GM21447 (cell line): Measurements from ENCODE around the gene CHURC1.

Source experiments
- ATAC-seq: cut with Tn5 transposase; IDR thresholded peaks from one replicate; pipeline ENCODE4 v1.9.1; 2021; ENCODE audit not compliant: unreplicated experiment

Gene CHURC1

DNA sequence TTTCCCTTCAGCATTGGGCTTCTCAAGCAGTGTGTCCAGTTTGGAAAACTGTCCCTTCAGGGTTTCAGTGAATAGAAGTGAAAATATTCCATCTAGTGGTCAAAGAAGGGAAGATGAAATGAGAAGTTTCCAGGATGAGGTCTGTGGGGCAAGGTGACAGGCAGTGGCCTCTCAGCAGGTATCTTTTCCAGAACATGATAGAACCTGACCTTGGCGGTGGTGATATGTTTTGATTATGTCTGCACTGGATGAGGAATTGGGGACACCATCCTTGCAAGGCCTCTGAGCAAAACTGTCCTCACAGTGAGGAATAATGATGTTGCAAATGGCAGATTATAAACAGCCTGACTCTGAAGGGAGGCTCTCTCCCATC lies 23.6 kb downstream of the CHURC1 start:
- ATAC-seq = no peak

DNA sequence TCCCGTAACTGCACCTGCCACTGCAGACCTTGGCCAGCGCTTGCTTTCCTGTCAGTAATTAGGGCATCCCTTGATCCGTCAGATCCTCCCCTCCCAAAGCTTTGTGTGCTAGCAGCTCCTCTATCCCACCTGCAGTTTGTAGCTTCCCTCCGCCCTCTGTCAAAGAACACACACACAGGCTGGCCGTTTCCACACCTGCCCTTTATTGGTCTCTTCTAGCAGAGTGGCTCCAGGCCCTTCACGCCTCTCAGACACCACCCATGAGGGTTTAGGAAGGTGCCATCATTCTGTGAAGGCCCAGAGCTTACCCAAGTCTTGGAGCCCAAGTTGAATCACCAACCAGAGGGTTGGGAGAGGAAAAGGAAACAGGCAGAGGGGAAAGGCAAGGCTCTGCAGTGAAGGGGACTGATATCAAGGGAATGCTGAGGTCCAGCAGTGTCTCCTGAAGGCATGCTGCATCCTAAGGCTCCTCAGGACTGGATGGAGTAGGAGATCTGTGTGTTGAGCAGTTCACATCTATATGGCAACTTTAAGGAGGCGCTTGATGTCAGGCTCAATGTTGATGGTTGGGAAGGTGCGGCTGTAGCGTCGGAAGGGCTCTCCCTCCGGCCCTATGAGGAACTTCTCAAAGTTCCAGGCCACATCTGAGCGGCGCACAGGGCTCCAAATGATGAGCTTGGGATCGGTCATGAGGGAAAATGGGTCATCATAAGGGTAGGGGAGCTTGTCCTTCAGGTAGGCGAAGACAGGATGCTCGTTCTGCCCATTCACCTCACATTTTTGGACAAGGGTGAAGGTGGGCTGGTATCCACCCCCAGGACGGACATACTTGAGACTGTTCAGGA lies 24.9 kb downstream of the CHURC1 start:
- ATAC-seq = no peak

DNA sequence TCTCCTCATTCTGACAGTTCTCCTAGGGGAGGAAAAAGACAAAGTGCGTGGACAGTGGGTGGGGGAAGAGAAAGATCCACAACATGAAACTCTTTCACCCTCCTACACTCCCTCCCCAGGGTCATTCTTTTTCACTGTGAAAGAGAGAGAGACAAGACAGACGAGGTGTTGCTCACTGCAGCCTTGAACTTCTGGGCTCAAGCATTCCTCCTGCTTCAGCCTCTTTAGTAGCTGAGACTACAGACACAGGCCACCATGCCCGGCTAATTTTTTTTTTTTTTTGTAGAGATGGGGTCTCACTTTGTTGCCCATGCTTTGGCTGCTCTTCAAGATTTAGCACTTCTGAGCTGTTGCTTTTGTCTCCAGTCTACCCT lies 25.5 kb downstream of the CHURC1 start:
- no peak for ATAC-seq

DNA sequence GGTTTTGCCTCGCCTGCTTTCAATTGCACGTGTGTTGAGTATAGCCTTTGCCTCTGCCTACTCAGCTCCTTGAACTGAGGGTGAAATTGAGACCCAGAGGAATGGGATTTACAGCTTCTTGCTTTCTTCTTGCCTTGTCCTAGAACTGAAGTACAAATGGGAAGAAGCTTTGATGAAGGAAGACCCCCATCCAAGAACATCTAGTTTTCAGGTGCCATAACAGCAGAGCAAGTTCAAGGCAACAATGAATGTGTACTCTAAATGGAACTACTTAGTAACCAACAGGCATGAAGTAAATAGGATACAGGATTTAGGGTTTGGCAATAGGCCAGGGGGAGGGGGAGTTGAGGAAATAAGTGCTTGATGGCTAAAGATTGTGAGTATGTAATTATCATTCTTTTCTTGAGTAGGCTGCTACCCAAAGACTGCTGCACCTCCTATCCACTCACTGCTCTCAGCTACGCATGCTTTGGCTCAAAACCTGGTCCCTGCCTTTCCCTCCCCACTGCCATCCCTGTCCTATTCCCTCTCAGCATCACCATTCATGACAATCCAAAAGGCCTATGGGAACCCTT lies 26.2 kb downstream of the CHURC1 start:
- no peak for ATAC-seq

DNA sequence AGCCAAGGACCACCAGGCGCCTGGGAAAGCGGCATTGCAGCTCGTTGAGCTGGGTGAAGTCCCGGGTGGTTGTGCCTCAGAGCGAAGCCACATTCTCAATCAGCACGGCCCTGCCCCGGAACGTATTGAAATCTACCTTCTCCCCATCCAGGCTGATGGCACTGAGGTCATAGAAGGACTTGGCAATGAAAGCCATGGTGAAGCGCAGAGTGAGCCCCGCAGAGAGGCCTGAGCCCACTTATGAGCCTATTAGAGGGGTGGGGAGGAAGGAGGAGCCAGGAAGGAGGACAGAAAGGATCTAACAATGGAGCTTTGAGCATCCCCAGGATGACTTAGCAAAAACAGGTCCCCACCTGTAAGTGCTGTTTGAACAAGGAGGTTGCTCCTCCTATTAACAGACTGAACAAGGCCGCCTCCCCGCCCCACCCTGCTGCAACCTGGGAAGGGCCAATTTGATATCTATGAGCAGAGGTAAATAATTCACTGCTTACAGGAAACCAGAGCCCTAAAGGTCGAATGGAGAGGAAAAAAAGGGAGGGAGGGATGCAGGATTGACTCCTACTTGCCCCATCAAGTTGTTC lies 28.4 kb downstream of the CHURC1 start, which contains the start of gene GPX2:
Gene GPX2 (minus strand): TSS at position 215 of the 581 bp plus-strand sequence. CDS start 19 bp downstream, at position 196.
- ATAC-seq = no peak

DNA sequence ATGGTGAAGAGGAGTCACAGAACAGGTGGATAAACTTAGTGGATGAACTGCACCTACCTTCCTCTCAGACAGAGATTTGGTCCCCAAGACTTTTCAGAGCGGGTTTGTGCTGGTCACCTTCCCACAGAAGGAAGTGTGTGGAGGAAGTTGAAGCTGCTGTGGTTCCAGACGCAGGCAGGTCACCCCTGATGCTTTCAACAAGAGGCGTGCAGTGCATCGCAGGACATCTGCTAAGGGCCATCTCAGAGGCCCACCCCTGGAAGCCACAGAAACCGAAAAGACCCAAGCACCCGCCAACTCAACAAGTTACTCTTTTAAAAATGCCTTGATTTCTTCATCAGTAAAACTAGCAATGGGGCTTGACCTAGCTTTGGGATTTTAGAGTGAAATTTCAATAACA lies 29.3 kb downstream of the CHURC1 start:
- no peak for ATAC-seq

DNA sequence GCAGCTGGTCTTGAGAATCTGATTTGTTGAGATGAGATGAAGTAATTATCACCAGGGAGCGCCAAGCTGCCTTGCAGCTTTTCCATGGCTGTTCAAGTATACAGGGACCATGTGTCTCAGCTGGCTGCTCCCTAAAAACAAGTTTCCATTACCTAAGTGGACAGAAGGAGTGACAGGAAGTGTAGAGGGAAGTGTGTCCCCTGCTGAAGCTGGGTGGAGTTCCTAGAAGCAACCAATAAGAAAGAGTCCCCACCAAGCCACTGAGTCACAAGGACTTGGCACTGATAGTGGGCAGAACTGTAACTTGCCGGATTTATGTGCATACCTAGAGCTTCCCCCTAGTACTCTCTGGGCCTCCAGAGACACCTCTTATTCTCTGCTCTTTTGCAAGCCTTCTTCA lies 29.8 kb downstream of the CHURC1 start:
- no peak for ATAC-seq

DNA sequence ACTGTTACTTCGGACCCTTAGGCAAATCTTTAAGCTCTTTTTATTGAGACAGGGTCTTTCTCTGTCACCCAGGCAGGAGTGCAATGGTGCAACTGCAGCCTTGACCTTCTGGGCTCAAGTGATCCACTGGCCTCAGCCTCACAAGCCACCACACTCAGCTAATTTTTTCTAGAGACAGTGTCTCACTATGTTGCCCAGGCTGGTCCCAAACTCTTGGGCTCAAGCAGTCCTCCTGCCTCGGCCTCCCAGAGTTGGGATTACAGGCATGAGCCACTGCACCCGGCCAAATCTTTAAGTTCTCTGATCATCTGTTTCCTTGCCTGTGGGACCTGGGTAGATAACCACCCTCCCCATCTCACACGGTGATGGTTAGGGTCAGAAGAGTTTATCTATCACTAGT lies 30.6 kb downstream of the CHURC1 start:
- no peak for ATAC-seq

DNA sequence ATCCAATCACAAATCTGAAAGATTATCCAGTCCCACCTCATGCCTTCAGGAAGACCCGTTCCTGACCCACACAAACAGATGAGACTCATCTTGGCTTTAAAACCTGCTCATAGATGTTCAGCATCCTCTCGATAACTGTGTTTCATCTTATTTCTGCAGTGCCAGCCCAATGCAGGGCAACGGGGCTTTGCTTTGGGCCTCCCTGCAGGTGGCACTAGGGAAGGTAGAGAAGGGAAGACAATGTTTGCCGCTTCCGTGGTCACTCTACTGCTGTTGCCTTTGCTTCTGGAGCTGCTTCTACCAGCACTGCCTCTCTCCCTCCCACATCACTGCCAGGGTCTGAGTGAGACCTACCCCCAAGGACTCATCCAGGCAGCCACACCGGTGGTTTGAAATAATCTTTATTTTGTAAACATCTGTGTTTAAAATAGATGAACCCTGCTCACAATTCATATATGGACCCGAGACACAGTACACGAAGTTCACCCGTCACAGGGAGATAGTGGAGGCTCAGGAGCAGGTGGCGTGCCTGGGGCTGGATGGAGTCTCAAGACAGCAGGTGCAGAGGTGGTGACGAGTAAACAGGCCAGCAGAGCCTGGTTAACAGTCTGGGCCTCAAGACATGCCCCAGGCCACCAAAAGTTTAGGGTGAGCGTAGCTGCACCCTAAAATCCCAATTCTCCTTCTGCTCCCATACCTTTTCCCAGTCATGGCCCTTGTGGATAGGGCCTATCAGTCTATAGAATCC lies 31.4 kb downstream of the CHURC1 start:
- no peak for ATAC-seq

DNA sequence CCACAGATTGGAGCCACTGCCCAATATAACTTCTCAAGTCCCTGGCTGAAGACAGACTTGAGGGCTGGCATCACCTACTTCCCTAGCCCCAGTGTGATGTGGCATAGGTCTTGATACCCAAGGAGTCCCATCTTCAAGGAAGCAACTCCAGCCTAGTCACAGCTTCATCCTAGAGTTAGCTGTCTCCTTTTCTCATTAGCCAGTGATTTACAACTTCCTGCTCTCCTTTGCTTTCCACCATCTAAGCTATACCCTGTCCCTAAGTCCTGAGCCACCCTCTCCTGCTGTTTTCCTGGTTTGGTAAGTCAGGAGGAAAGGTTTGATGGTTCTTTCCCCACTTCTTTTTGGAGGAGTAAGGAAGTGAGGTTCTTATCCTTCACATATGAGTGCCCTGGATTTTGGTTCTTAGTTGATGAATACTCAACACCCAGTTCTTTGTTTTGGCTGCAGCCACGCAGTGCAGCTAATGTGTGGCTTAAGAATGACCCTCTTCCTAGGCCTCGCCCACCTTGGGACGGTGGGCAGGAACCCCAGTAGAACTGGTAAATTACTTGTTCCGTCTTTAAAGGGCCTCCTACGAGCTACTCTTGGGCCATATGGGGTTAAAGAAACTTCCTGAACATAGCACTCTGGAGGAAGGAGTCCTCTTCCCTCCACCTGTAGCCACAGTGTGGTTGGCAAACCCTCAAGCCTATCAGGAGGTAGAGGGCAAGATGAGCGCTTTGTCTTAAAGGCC lies 32.2 kb downstream of the CHURC1 start:
- ATAC-seq = no peak

DNA sequence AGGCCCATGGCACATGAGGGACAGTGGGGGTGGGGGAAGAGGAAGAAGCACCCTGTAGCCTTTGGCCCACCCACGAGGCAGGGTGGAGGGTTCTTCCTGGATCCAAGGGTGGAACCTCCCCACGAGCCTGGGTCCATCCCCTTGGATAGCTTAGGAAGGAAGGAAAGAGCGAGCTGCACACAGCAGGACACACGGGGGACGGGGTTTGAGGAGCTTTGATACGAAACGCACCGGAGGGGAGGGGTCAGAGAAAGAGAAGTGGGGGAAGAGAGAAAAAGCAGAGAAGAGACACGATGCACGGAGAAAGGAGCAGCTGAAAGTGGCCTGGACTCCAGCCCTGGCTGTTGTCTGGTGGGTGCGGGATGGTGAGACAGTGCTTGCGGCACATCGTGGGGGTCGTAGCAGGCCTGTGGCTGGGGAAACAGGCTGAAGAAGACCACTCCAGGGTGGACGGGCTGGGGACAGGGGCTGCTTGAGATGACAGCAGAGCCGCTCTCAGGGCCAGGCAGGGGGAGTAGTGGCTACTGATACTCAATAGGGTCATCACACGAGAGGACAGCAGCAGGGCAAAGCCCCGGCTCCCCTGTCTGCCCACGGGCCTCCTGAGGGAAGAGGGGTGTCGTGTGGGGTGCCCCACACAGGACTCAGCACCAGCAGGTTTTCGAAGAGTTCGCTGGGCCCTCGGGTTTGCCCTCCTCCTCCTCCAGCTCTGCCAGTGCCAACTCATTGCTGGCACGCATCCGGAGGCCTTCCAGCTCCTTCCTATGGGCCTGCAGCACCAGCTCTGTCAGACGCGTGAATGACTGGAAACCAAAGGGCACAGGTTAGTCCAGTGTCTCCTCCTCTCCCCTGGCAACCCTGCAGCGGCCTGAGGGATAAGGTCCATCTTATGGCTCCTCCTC lies 33.7 kb downstream of the CHURC1 start:
- ATAC-seq = no peak

DNA sequence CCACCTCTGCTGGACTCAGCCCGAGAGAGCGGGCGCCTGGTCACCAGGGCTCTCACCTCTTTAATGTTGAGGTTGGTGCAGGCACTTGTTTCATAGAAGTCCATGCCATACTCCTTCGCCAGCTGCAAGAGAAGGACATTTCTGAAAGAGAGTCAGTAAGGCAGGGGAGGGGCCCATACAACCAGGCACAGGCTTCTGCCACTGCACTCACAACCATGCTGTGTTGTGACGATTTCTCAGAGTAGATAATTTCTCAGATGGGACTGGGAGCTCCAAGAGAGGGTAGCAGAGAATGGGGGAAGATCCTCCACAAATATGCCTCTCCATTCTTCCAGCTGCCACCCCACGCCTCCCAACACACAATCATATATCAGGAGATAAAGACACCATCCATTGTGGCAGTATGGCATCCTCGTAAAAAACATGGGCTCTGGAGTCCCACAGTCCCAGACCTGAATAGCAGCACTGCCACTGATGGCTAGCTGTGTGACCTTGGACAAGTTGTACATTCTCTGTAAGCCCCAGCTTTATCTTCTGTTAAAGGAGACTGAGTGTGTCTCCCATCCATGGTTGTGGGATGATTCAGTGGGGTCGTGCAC lies 34.5 kb downstream of the CHURC1 start:
- ATAC-seq = no peak

DNA sequence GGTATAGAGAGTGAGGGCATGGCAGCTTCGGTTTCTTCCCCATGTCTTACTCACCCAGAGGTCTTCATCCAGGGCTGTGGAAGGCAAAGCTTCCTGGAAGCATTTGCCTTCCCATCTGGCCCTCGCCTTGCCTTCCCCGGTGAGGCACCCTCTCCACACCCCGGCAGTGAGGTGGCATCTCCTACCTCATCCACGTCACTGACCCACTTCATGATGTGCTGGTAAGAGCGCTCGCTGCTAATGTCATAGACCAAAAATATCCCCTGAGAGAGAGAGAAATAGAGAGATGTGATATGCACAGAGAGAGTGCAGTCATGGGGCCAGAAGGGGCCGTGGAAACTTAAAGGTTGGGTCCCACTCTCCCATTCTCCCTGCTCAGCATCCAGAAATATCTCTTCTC lies 36.6 kb downstream of the CHURC1 start:
- no peak for ATAC-seq

DNA sequence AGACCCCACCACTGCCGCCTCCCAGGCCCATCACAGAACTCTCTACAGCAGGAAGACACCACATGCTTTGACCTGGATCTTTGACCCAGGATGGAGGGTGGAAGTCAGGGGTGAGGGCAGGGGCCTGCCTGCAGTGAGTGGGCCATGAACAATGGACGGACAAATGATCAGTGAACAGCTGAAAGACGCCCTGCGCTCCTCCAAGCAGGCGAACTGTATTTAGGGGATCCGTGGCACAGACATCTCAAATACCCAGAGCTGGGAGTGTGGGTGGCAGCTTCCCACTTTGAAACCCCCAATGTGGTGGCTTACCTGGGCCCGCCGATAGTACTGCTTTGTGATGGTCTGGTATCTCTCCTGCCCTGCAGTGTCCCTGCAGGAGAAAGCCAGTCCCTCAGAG lies 37.0 kb downstream of the CHURC1 start:
- ATAC-seq = no peak

DNA sequence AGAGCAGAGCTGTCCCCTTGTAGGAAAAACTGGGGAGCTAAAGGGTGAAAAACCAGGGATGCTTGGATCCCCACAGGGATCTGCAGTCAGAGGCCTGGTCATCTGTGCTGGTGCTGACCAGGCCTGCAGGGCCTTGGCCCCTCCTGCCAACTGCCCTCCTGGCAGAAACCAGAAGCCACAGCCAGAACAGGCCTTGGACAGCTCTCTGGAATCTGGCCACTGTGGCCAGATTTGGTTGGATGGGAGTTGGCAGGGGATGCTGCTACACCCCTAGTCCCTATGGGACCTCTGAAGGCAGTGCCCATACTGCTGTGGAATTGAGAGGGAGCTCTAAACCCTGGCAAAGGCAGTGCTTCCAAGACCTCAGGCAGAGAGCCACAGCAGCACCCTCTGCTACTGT lies 37.5 kb downstream of the CHURC1 start:
- no peak for ATAC-seq

DNA sequence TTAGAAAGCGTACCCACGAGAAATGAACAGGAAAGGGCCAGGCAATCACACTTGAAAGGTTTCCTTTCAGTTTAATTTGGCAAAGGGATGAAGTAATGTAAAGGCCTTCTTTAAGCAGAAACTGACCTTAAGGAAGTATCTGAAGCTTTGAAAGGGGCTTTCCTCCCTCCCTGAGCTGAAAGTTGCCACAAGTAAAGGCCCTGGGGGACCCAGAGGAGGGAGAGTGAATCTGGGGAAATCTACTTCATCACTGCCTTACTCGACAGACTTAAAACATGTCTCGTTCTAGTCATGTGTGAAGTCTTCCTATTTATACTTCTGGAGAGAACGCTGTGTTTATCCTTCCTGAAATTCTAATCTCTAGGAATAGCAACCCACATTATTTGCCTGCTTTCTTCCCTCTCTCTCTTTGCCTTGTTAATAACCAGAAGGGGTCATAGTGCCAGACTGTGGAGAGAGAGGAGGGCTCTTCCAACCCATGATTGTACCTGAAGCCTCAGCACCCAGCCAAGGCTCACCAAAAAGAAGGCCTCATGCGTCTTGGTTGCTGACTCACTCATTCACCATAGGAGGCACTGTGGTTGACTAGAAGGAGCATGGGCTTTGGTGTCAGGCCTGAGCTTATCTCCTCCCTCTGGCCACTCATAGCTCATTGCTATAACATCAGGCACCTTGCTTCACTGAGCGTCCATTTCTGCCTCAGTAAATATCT lies 38.5 kb downstream of the CHURC1 start:
- peak; percentile 63 for ATAC-seq

DNA sequence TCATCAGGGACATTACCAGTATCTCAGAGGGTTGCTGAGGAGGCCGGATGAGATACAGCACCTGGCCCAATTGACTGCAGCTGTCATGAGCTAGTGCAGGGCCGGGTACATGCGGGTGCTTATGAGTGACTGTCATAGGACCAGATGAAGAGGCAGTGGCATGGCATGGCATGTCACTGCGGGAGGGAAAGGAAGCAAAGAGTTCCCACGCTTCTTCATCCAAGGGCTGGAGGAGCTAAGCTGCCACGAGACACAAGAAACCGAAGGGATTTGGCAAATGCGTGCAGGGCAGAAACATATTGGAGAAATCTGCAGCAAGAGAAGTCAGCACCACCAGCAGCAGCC lies 39.0 kb downstream of the CHURC1 start:
- ATAC-seq = no peak

DNA sequence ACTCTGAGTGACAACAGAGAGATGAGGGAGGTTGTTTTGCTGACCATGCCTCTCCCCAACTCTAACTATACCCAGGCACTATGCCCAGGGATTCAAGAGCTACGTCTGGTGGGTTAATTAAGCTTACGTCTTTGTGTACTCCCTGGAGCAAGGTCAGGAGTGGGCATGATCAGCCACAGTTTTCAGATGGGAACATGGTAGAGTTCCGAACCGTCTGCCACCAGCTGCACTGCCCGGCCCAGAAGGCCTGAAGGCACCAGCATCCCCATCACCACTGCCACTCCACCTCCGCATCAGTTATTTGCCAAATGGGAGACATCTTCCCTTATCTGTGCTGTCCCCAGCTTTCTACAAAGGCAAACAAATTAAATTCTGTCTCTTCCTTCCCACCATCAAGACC lies 39.4 kb downstream of the CHURC1 start:
- no peak for ATAC-seq
